Measurements from ENCODE around the gene TRIP4. TPM values are rescaled to one million over a fixed set of nuclear protein-coding genes. Genes with fewer than 3 reads are reported as not detected.

The TRIP4 gene
- total and polyA plus RNA-seq, 2 of the 8 experiments (the other 6 are each of a cell fraction or from before 2014, with no cell fraction given), result 6.2 to 18.9 TPM

- TF ChIP-seq NANOG (IDR thresholded peaks at IDR 0.05; ENCODE audit: insufficient read depth, low read depth, low read length, poor library complexity, severe bottlenecking) (no peak), EP300 (IDR thresholded peaks at IDR 0.05; ENCODE audit: borderline replicate concordance in 1 of 2, low read depth in 2 of 2, low read length in 2 of 2) (no peak)
Measured at GRCh38 chr15:64503197-64503596, 115.6 kb downstream of the TRIP4 start (continued).
